ENCODE measurements around the gene NHP2.

The NHP2 gene

DNA sequence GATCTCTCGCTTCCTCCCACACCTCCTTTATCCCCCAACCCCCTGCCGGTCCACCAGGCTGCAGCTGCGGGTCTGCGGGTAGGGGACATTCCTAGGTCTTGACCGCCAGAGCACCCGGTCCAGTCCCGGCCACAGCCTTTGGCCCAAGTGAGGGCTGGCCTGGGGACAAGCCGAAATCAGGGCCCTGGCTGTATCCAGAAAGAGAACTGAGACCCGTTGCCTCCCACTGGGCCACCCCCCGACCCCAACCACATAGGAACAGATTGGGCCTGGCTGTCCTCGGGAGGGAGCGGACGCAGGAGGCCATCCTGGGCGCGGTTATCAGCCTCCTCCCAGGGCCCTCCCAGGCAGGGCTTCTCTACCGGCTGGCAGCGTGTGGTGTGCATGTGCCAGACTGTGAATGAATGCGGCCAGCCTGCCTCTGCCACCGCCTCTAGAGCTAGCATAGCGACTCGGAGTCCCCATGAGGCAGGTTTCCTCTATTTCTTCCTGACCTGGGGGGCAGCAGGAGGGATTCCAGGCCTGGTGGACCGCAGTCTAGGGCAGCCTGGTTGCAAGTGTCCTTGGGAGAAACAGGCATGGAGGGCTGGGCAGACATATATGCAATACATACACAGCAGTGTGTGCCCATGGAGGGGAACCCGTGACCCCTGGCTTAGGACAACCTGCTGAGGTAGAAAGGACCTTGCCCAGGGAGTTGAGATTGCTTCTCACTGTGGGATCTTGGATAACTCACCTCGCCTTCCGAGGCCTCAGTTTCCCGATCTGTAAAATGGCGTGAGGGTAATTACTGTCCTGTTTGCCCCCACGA lies 39.2 kb downstream of the NHP2 start:
- DNase-seq (ENCODE audit: low read depth, low spot score): no peak

DNA sequence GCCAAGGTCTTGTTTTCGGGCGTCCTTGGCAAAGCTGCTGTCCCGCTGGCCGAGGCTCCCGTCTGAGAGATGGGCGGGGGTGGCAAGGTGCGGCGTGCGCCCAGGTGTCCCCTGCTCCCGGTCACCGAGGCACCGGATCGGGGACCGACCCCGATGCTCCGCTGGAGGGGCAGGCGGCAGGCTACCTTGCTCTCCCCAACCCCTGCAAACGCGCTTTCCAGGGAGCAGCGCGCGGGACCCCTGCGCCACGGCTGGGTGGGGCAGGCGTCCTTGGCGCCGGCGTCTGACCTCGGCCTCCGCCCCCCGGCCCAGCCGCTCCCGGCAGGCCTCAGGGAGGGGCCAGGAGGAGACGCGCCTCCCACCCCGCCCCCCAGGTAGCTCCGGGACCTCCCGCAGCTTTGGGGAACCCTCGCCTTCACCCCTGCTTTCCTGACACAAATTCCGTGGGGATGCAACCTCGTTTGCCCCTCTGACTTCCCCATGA lies 39.8 kb downstream of the NHP2 start:
- no peak for DNase-seq (ENCODE audit: low read depth, low spot score)

DNA sequence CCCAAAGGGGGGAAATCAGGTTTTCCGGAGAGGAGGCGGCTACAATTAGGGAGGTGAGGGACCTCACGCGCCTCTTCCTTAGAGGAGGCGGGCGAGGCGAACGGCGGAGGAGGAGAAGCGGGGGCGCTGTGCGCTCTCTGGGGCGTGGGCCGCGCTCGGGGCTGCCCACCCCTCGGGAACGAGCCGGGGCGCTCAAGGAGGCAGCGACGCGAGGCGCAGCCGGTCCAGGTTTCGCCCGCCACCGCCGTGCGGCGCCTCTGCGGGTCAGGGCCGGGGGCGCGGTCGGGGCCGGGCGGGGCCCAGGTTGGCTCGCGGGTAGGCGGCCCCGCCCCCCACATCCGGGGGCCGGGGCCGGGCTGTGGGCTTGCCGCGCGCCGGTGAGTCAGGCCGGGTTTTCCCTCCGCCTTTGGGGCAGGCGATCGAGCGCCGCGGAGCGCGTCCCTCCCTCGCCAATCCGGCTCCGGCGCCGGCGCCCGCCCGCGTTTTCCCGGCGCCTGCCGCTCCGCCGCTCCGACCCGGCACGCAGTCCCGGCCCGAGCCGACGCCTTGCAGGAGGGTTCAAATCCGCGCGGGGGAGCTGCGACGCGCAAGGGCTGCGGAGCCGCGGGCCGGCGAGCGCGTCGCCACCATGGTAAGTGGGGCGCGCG lies 40.4 kb downstream of the NHP2 start, which contains the start of gene N4BP3:
N4BP3 (plus strand) TSS at position 392 of the 647 bp plus-strand sequence. CDS start 6,052 bp downstream, outside the sequence.
- no peak for DNase-seq (ENCODE audit: low read depth, low spot score)

DNA sequence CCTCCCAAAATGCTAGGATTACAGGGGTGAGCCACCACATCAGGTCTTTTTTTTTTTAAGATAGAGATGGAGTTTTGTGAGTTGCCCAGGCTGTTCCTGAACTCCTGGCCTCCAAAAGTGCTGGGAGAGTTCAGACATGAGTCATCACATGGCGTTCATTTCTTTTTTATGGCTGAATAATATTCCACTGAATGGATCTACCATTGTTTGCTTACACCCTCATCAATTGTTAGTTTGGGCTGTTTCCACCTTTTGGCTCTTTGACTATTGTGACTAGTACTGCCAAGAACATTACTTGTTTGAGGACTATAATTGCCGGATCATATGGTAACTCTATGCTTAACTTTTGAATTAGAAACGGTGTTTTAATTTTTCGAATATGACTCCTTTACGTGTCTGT lies 41.1 kb downstream of the NHP2 start:
- DNase-seq (ENCODE audit: low read depth, low spot score): no peak

GRCh38 chr5:178111925-178112324 lies 41.8 kb downstream of the NHP2 start:
- no peak for DNase-seq (ENCODE audit: low read depth, low spot score)

GRCh38 chr5:178110511-178110910 lies 43.2 kb downstream of the NHP2 start:
- DNase-seq (ENCODE audit: low read depth, low spot score): no peak

- DNase-seq (ENCODE audit: low read depth, low spot score): no peak
Observed at GRCh38 chr5:178108966-178109365, 44.7 kb downstream of the NHP2 start.

GRCh38 chr5:178108446-178108845 lies 45.2 kb downstream of the NHP2 start:
- DNase-seq (ENCODE audit: low read depth, low spot score): no peak

DNA sequence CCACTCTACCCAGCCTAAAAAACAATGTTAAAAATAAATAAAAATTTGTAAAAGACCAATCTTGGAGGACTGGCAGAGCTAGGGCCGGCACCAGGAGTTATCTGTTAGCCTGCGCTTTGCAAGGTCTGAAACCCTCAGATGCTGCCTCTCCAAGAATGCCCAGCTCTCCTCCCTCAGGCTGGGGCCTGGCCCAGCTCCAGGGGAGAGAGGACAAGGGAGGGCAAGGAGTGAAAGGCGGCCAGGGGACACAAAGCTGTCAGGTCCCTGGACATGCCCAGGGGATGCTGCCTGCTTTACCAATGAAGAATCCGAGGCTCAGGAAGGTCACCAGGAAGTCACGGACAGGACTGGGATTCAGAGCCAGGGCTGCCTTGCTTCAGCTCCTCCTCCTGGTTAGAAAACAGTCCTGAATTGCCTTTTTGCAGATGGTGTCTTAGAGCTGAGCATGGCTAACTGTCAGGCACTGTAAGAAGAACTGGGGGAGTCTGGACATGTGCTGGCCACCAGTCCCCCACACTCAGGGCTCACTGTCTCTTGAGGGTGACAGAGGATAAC lies 45.9 kb downstream of the NHP2 start:
- no peak for DNase-seq (ENCODE audit: low read depth, low spot score)

DNA sequence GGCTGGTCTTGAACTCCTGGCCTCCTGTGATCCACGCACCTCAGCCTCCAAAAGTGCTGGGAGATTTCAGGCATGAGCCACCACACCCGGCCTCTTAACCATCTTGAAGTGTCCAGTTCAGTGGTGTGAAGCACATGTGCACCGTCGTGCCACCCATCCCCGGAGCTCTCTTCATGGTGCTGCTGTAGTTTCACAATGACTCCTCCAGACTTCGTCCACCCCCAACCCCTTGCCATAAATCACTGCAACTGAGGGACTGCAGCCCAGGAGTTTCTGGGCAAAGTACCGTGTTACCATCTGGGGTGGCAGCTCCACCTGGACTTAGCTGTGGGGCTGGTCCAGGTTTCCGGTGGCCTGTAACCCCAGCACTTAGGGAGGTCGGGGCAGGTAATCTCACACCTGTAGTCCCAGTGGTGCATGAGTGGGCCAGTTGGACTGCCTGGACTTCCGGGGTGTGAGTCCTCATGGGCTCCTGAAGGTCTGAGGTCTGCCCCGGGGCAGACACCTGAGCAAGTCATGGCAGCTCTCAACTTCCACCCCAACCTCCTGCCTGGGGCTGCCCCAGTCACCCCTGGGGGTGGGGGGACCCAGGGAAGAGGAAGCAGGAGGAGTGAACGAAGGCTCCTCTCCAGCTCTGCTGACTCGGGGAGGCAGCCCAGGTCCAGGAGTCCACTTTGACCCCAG lies 47.0 kb downstream of the NHP2 start:
- no peak for DNase-seq (ENCODE audit: low read depth, low spot score)

DNA sequence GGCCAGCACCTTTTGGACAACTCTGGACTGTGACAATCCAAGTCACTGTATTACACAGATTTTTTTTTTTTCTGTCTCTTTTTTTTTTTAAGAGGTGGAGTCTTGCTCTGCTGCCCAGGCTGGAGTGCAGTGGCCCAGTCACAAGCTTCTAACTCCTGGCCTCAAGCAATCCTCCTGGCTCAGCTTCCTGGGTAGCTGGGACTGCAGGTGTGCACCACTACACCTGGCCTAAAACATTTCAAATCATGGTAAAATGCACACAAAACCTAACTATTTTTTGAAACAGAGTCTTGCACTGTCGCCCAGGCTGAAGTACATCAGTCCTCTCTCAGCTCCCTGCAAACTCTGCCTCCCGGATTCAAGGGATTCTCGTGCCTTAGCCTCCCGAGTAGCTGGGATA lies 47.6 kb downstream of the NHP2 start:
- DNase-seq (ENCODE audit: low read depth, low spot score): no peak

GRCh38 chr5:178104492-178104891 lies 49.2 kb downstream of the NHP2 start:
- DNase-seq (ENCODE audit: low read depth, low spot score): no peak

DNA sequence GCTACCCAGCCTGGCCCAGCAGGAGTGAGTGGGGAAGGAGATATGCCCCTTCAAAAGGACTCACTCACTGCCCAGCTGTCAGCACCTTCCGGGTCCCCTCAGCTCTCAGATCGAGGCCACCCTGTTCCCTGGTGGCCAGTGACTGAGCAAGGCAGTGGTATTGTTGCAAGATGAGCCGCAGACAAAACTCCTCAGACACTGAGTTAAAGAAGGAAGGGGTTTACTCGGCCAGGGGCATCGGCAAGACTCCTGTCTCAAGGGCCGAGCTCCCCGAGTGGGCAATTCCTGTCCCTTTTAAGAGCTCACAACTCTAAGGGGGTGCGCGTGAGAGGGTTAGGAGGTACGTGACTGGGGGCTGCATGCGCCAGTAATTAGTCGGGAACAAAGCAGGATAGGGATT lies 50.1 kb downstream of the NHP2 start:
- no peak for DNase-seq (ENCODE audit: low read depth, low spot score)
